WTC11 (cell line): ENCODE results near the gene NSMCE1. TPM values are rescaled to one million over a fixed set of nuclear protein-coding genes. Genes with fewer than 3 reads are reported as not detected.
A peak's percentile ranks its signal among the peaks of the same experiment; 100 is the strongest.
"Not testable (repeated sequence)": the region's sequence is repeated elsewhere in the genome, so short reads cannot be mapped to it uniquely, and the experiment has no call there.

Source experiments
- ATAC-seq: fragments of 200-7000 bp; cut with Tn5 transposase; 2 replicates; pipeline ENCODE4 v1.10.0; 2021; ENCODE audit warnings: mild to moderate bottlenecking, moderate library complexity
- CTCF ChIA-PET: fragments of 300-600 bp; sonication (Branson Sonifier 250); formaldehyde crosslinking; loops from one replicate; lab custom pipeline; 2021; ENCODE audit warnings: antibody characterized with exemption; lab: Charles Lee
- POLR2A ChIA-PET: fragments of 350-600 bp; sonication (Branson Sonifier 250); formaldehyde crosslinking; loops from one replicate; lab custom pipeline; 2021; ENCODE audit warnings: antibody characterized with exemption; lab: Charles Lee
- DNase-seq: peaks from one replicate; pipeline ENCODE4 v3.0.0; 2021; ENCODE audit warnings: low spot score
- H3K27ac Mint-ChIP-seq: 2 replicates; pipeline ENCODE4 v1.8.0; 2021; ENCODE audit warnings: mixed read lengths
- H3K27me3 Mint-ChIP-seq: 2 replicates; pipeline ENCODE4 v1.8.0; 2021; ENCODE audit warnings: low read depth, mild to moderate bottlenecking, moderate library complexity, mixed read lengths
- H3K36me3 Mint-ChIP-seq: 2 replicates; pipeline ENCODE4 v1.8.0; 2021; ENCODE audit warnings: mixed read lengths
- H3K4me1 Mint-ChIP-seq: 2 replicates; pipeline ENCODE4 v1.8.0; 2022; ENCODE audit warnings: mixed read lengths
- H3K4me3 Mint-ChIP-seq: 2 replicates; pipeline ENCODE4 v1.8.0; 2021; ENCODE audit warnings: mild to moderate bottlenecking, moderate library complexity, mixed read lengths
- H3K9me3 Mint-ChIP-seq: 2 replicates; pipeline ENCODE4 v1.8.0; 2021; ENCODE audit warnings: mixed read lengths
- CREM ChIP-seq: sonication (generic); formaldehyde crosslinking; IDR thresholded peaks from 2 replicates; pipeline ENCODE4 v1.8.1; 2022; ENCODE audit warnings: mild to moderate bottlenecking, missing genetic modification reagents, moderate library complexity
- E2F4 ChIP-seq: sonication (generic); formaldehyde crosslinking; IDR thresholded peaks from 2 replicates; pipeline ENCODE4 v1.8.1; 2022; ENCODE audit warnings: low read depth, mild to moderate bottlenecking, moderate library complexity, missing genetic modification reagents, borderline replicate concordance
- E2F5 ChIP-seq: sonication (generic); formaldehyde crosslinking; IDR thresholded peaks from 2 replicates; pipeline ENCODE4 v1.8.1; 2022; ENCODE audit warnings: mild to moderate bottlenecking, moderate library complexity, missing genetic modification reagents
- ETV6 ChIP-seq: sonication (generic); formaldehyde crosslinking; IDR thresholded peaks from 2 replicates; pipeline ENCODE4 v1.8.1; 2022; ENCODE audit warnings: mild to moderate bottlenecking, missing genetic modification reagents
- FOXJ3 ChIP-seq: sonication (generic); formaldehyde crosslinking; IDR thresholded peaks from 2 replicates; pipeline ENCODE4 v1.9.0; 2021; ENCODE audit warnings: missing genetic modification reagents, mild to moderate bottlenecking, borderline replicate concordance
- GABPB1 ChIP-seq: sonication (generic); formaldehyde crosslinking; IDR thresholded peaks from 2 replicates; pipeline ENCODE4 v1.8.1; 2023; ENCODE audit warnings: mild to moderate bottlenecking, missing genetic modification reagents
- GTF2I ChIP-seq: fragments of 250-450 bp; sonication (Bioruptor Pico); conservative IDR thresholded peaks from 2 replicates; pipeline ENCODE4 v1.4.0; 2021; ENCODE audit warnings: mild to moderate bottlenecking
- HMGA2 ChIP-seq: fragments of 250-450 bp; sonication (Bioruptor Pico); IDR thresholded peaks from 2 replicates; pipeline ENCODE4 v1.4.0; 2021; ENCODE audit warnings: mild to moderate bottlenecking, moderate library complexity
- HMGXB4 ChIP-seq: sonication (generic); formaldehyde crosslinking; IDR thresholded peaks from 2 replicates; pipeline ENCODE4 v1.8.1; 2023; ENCODE audit warnings: mild to moderate bottlenecking, moderate library complexity, missing genetic modification reagents
- JAZF1 ChIP-seq: fragments of 250-450 bp; sonication (Bioruptor Pico); IDR thresholded peaks from 2 replicates; pipeline ENCODE4 v1.9.0; 2021; ENCODE audit warnings: moderate library complexity, mild to moderate bottlenecking, inconsistent platforms
- MLX ChIP-seq: sonication (generic); formaldehyde crosslinking; IDR thresholded peaks from 2 replicates; pipeline ENCODE4 v1.8.1; 2023; ENCODE audit warnings: mild to moderate bottlenecking, missing genetic modification reagents, moderate library complexity
- NFATC4 ChIP-seq: fragments of 250-450 bp; sonication (Bioruptor Pico); IDR thresholded peaks from 2 replicates; pipeline ENCODE4 v1.9.0; 2021; ENCODE audit warnings: mild to moderate bottlenecking
- OVOL2 ChIP-seq: fragments of 250-450 bp; sonication (Bioruptor Pico); IDR thresholded peaks from 2 replicates; pipeline ENCODE4 v1.9.0; 2021; ENCODE audit warnings: mild to moderate bottlenecking, borderline replicate concordance
- PREB ChIP-seq: sonication (generic); formaldehyde crosslinking; IDR thresholded peaks from 2 replicates; pipeline ENCODE4 v1.8.1; 2022; ENCODE audit warnings: mild to moderate bottlenecking, missing genetic modification reagents, moderate library complexity, borderline replicate concordance
- PRRX2 ChIP-seq: fragments of 250-450 bp; sonication (Bioruptor Pico); IDR thresholded peaks from 2 replicates; pipeline ENCODE4 v1.8.0; 2021; ENCODE audit warnings: mild to moderate bottlenecking
- RORB ChIP-seq: fragments of 250-450 bp; sonication (Bioruptor Pico); IDR thresholded peaks from 2 replicates; pipeline ENCODE4 v1.9.0; 2021; ENCODE audit warnings: mild to moderate bottlenecking
- SMAD3 ChIP-seq: sonication (generic); formaldehyde crosslinking; IDR thresholded peaks from 2 replicates; pipeline ENCODE4 v1.8.0; 2022; ENCODE audit warnings: missing genetic modification reagents, mild to moderate bottlenecking, borderline replicate concordance
- TEAD4 ChIP-seq: sonication (generic); formaldehyde crosslinking; IDR thresholded peaks from 2 replicates; pipeline ENCODE4 v1.8.0; 2022; ENCODE audit warnings: mild to moderate bottlenecking, missing genetic modification reagents
- TP53 ChIP-seq: sonication (generic); formaldehyde crosslinking; IDR thresholded peaks from 2 replicates; pipeline ENCODE4 v1.8.1; 2023; ENCODE audit warnings: mild to moderate bottlenecking, missing genetic modification reagents
- ZNF121 ChIP-seq: sonication (generic); formaldehyde crosslinking; IDR thresholded peaks from 2 replicates; pipeline ENCODE4 v1.8.0; 2023; ENCODE audit warnings: missing genetic modification reagents
- ZSCAN18 ChIP-seq: fragments of 250-450 bp; sonication (Bioruptor Pico); IDR thresholded peaks from 2 replicates; pipeline ENCODE4 v2.1.2; 2022; ENCODE audit warnings: mild to moderate bottlenecking, moderate library complexity
- total RNA-seq: library from RNA; stranded (reverse); gene quantifications from 3 replicates; pipeline ENCODE4 v1.2.3, GENCODE V29; 2021

Gene NSMCE1
- total RNA-seq, 1 experiment from 2014 or later = 29.4 TPM

GRCh38 chr16:27273670-27274423, 5.3 kb upstream of the NSMCE1 start:
- DNase-seq (no peak), ATAC-seq (no peak)
- Mint-ChIP-seq H3K27ac (no peak overlapping the region), H3K36me3 (peaks cover 4% of the 10 kb centered on the region; the same call in 1 of the 2 replicates), H3K27me3 (peaks cover 4% of the 10 kb centered on the region), H3K4me1 (peaks cover 12% of the 10 kb centered on the region), H3K4me3 (no peak overlapping the region), H3K9me3 (peaks cover 4% of the 10 kb centered on the region)
- TF ChIP-seq MLX (CRISPR knock-in tag) = no peak
- TF ChIP-seq CREM (CRISPR knock-in tag) = no peak
- no peak for TF ChIP-seq HMGA2 (CRISPR knock-in tag)
- peak; percentile 77 for TF ChIP-seq GABPB1 (CRISPR knock-in tag)
- POLR2A ChIA-PET = no interaction called here
- CTCF ChIA-PET = no interaction called here

GRCh38 chr16:27273330-27273669, 4.7 kb upstream of the NSMCE1 start:
- H3K4me3 Mint-ChIP-seq = no peak overlapping the region
- H3K9me3 Mint-ChIP-seq = peaks cover 4% of the 10 kb centered on the region
- H3K36me3 Mint-ChIP-seq = peaks cover 4% of the 10 kb centered on the region; the same call in 1 of the 2 replicates
- ATAC-seq = no peak
- no peak for DNase-seq
- CTCF ChIA-PET = interaction anchor here (0.8 kb wide), 1 partner anchor 82 kb away, joined by 3 read pairs; no protein-coding TSS in a partner anchor
- peaks cover 12% of the 10 kb centered on the region for H3K4me1 Mint-ChIP-seq
- POLR2A ChIA-PET = no interaction called here
- H3K27me3 Mint-ChIP-seq = peaks cover 4% of the 10 kb centered on the region
- H3K27ac Mint-ChIP-seq = no peak overlapping the region
- no peak for TF ChIP-seq ZSCAN18 (CRISPR knock-in tag)
- no peak for TF ChIP-seq FOXJ3

GRCh38 chr16:27272697-27273096, 4.1 kb upstream of the NSMCE1 start:
- H3K4me1 Mint-ChIP-seq = peaks cover 16% of the 10 kb centered on the region
- DNase-seq, POLR2A ChIA-PET, H3K4me3 Mint-ChIP-seq, ATAC-seq, H3K9me3 Mint-ChIP-seq, H3K27ac Mint-ChIP-seq, H3K27me3 Mint-ChIP-seq, H3K36me3 Mint-ChIP-seq: not testable (repeated sequence)
- CTCF ChIA-PET = interaction anchor here (0.6 to 0.8 kb wide), 4 partner anchors 72 to 183 kb away, joined by 3 to 5 read pairs (median 4); no protein-coding TSS in a partner anchor
- TF ChIP-seq ZNF121 (CRISPR knock-in tag) = 0 out of 2 replicates have a peak, but pooled peaks have one; percentile 52

GRCh38 chr16:27272076-27272475, 3.5 kb upstream of the NSMCE1 start:
- Mint-ChIP-seq H3K4me3 (no peak overlapping the region), H3K9me3 (peaks cover 4% of the 10 kb centered on the region), H3K27ac (no peak overlapping the region), H3K36me3 (peaks cover 4% of the 10 kb centered on the region; the same call in 1 of the 2 replicates), H3K4me1 (peaks cover 16% of the 10 kb centered on the region), H3K27me3 (peaks cover 4% of the 10 kb centered on the region)
- ChIA-PET CTCF (interaction anchor here (0.6 to 0.7 kb wide), 3 partner anchors 72 to 183 kb away, joined by 3 to 5 read pairs (median 4); no protein-coding TSS in a partner anchor), POLR2A (no interaction called here)
- ATAC-seq (no peak), DNase-seq (no peak)
- no peak for TF ChIP-seq ETV6 (CRISPR knock-in tag)
- no peak for TF ChIP-seq TP53 (CRISPR knock-in tag)
- no peak for TF ChIP-seq GABPB1 (CRISPR knock-in tag)
- TF ChIP-seq TEAD4 (CRISPR knock-in tag) = no peak
- no peak for TF ChIP-seq FOXJ3
- TF ChIP-seq JAZF1 = no peak
- no peak for TF ChIP-seq SMAD3 (CRISPR knock-in tag)
- TF ChIP-seq GTF2I (CRISPR knock-in tag) = no peak
- TF ChIP-seq NFATC4 (CRISPR knock-in tag) = no peak
- TF ChIP-seq OVOL2 (CRISPR knock-in tag) = no peak
- no peak for TF ChIP-seq PRRX2 (CRISPR knock-in tag)
- TF ChIP-seq E2F4 = no peak
- TF ChIP-seq PREB (CRISPR knock-in tag) = no peak
- TF ChIP-seq RORB (CRISPR knock-in tag) = no peak
- TF ChIP-seq E2F5 = no peak
- no peak for TF ChIP-seq HMGXB4 (CRISPR knock-in tag)
